ENCODE measurements around the gene CLMP. TPM values are rescaled to one million over a fixed set of nuclear protein-coding genes. Genes with fewer than 3 reads are reported as not detected.

CLMP gene
- total and polyA plus RNA-seq, 3 donors from 2014 or later: 6.0 to 6.5 (median 6.3) TPM

DNA sequence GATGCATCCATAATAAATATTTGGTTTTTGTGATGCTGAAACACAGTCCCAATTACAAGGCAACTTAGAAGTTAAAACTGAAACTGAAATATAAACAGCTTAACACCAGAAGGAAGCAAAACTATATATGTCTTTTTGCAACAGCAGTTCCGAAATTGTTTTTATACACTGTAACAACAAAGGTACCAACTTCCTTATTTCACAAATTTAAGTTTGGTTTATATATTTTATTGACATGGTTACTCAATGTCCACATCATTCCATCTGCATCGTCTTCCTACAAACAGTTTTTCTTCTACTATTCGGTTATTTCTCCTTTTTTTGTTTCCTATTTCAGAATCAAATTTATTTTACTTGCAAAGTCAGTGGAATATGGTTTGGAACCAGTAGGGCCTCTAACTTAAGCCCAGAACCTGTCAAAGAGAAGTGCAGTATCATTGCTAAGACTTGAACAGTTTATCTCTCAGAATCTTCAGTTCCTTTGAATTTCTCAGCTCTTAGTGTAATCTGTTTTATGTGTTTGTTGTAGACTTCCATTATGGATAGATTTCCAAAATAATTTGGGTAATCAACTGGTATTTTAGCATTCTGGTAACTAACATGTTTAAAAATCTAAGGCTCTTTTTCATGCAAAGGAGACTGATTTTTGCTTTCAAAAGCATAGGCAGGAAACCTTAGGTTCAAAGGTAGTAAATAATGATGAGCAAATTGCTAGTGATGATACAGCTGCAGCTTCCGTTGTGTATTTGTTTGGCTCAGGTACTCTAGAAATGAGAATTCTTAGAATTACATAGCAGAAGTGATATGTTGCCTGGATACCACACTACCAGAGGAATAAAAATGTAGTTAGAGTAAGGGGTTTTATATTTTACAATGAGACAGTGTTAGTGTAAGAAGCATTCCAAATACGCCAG is 124.9 kb downstream of the CLMP start:
- 54 to 57% methylated on average over 5 of the region's 5 CpGs for WGBS, 2 donors
- H3K4me1 ChIP-seq: no peaks in the 10 kb centered on the region
- H3K4me3 ChIP-seq: no peak overlapping the region
- no peaks in the 10 kb centered on the region for H3K36me3 ChIP-seq (ENCODE audit: low read depth, missing control alignments)
- intact Hi-C loops (cut with DNase I; ENCODE audit: low total_unique reads): no loop called here
- no peaks in the 10 kb centered on the region for H3K9me3 ChIP-seq
- TF ChIP-seq CTCF (IDR thresholded peaks at IDR 0.05) (no peak), POLR2A (IDR thresholded peaks at IDR 0.05) (no peak)
- H3K27me3 ChIP-seq: no peaks in the 10 kb centered on the region
- peak overlapping the region in 1 of 2 donors; percentile 64 for H3K27ac ChIP-seq
- no peak for DNase-seq

- 82 to 92% methylated on average over 2 of the region's 2 CpGs for WGBS, 2 donors
- no peaks in the 10 kb centered on the region for H3K36me3 ChIP-seq (ENCODE audit: low read depth, missing control alignments)
- H3K27me3 ChIP-seq: no peaks in the 10 kb centered on the region
- no peak overlapping the region for H3K4me3 ChIP-seq
- H3K27ac ChIP-seq: no peak overlapping the region
- TF ChIP-seq CTCF (IDR thresholded peaks at IDR 0.05): no peak
- no peak for TF ChIP-seq POLR2A (IDR thresholded peaks at IDR 0.05)
- no peak for DNase-seq
- H3K9me3 ChIP-seq: no peaks in the 10 kb centered on the region
- H3K4me1 ChIP-seq: peaks cover 13% of the 10 kb centered on the region
- intact Hi-C loops (cut with DNase I; ENCODE audit: low total_unique reads): no loop called here
These were observed 129.4 kb downstream of the CLMP start for GRCh38 chr11:123065621-123066020.

- Histone ChIP-seq H3K4me1 (peaks cover 25% of the 10 kb centered on the region), H3K4me3 (peak overlapping the region; percentile 93 to 96), H3K9me3 (no peaks in the 10 kb centered on the region), H3K36me3 (ENCODE audit: low read depth, missing control alignments) (no peaks in the 10 kb centered on the region), H3K27me3 (no peaks in the 10 kb centered on the region), H3K27ac (peak overlapping the region; percentile 100)
- TF ChIP-seq POLR2A (IDR thresholded peaks at IDR 0.05) (no peak), CTCF (IDR thresholded peaks at IDR 0.05) (no peak)
- 6 to 17% methylated on average over 9 of the region's 9 CpGs for WGBS, 2 donors
- DNase-seq: no peak
- intact Hi-C loops (cut with DNase I; ENCODE audit: low total_unique reads): no loop called here
These were observed 131.0 kb downstream of the CLMP start for GRCh38 chr11:123063826-123064657.

GRCh38 chr11:123062892-123063825 is 131.9 kb downstream of the CLMP start:
- H3K4me1 ChIP-seq: peaks cover 30% of the 10 kb centered on the region
- 1 to 2% methylated on average over 27 to 37 of the region's 37 CpGs for WGBS, 2 donors
- intact Hi-C loops (cut with DNase I; ENCODE audit: low total_unique reads): no loop called here

More at GRCh38 chr11:123062892-123063825, 131.9 kb downstream of the CLMP start:
- peak overlapping the region; percentile 93 to 96 for H3K4me3 ChIP-seq
- peak overlapping the region; percentile 100 for H3K27ac ChIP-seq
- peak; percentile 66 for DNase-seq
- TF ChIP-seq POLR2A (IDR thresholded peaks at IDR 0.05) (no peak), CTCF (IDR thresholded peaks at IDR 0.05) (no peak)
- no peaks in the 10 kb centered on the region for H3K27me3 ChIP-seq
- H3K36me3 ChIP-seq (ENCODE audit: low read depth, missing control alignments): no peaks in the 10 kb centered on the region
- no peaks in the 10 kb centered on the region for H3K9me3 ChIP-seq

All from testis (tissue), 3 donors.